Heart left ventricle (tissue), 13 donors: Measurements from ENCODE around the gene OR52D1.

ENCODE experiments used
- POLR2A ChIP-seq, 2 donors: fragments of 450-650 bp; IDR thresholded peaks; one replicate each; pipeline ENCODE4 v1.6.1; 2017; ENCODE audit warnings: antibody characterized with exemption in 2 of 2, mild to moderate bottlenecking in 2 of 2, moderate library complexity in 2 of 2
- TF ChIP-seq, protein P1 (sequence below), 12 donors: fragments of 200-600 bp; sonication (generic) in 4 of 12; IDR thresholded peaks; one replicate each; pipeline versions ENCODE4 v1.5.0 to v1.8.0; 2018 to 2022; ENCODE audit warnings: antibody characterized with exemption in 12 of 12, mild to moderate bottlenecking in 5 of 12
- donor health status: ischemic (EF 13 %, LVEDD 7.1; RV severe dilation, severe dysfunction).
- donor health status: DM: no; HTN: yes; CAD: no.
- donor health status: DM: no; HTN: no; CAD: no.
- donor health status: ischemic (EF 25% LVEDD 6.9; RV normal size, moderate dysfunction).
- donor health status: ischemic (EF 25% LVEDD 5.7; RV mildly dilated, moderate dysfunction).
- donor health status: ischemic (EF 35%, LVEDD 5.7; RV mildly dilated, moderate dysfunction).
- donor health status: nonischemic (EF 11% LVEDD 7.7; RV severe dilation, severe dysfunction).
- donor health status: DM: yes; HTN: yes; CAD: no.
- donor health status: PGD.
- donor health status: ischemic (EF 29% LVEDD 5.4; RV normal size, mild dysfunction).
- donor health status: nonischemic (EF 23%, LVEDD 6.1; RV moderate dilation, normal function).

DNA sequence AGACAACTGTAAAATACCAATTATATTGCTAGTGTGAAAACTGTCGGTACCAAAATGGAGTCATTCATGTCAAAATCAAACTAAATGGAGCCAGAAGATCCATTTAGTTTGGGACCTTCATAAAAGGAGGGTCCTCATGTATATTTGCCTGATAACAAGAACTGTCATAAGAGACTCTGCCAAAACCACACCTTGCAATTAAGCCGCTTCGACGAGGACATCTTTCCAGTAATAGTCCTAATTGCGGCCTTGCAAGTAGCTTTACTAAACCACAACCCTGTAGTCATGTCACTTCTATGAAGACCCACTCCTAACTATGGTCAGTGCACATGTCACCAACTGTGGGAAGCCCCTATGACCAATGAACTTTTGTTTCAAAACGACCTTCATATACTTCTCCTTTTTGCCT, 11.9 kb downstream of the OR52D1 start:
- TF ChIP-seq, protein P1, sequence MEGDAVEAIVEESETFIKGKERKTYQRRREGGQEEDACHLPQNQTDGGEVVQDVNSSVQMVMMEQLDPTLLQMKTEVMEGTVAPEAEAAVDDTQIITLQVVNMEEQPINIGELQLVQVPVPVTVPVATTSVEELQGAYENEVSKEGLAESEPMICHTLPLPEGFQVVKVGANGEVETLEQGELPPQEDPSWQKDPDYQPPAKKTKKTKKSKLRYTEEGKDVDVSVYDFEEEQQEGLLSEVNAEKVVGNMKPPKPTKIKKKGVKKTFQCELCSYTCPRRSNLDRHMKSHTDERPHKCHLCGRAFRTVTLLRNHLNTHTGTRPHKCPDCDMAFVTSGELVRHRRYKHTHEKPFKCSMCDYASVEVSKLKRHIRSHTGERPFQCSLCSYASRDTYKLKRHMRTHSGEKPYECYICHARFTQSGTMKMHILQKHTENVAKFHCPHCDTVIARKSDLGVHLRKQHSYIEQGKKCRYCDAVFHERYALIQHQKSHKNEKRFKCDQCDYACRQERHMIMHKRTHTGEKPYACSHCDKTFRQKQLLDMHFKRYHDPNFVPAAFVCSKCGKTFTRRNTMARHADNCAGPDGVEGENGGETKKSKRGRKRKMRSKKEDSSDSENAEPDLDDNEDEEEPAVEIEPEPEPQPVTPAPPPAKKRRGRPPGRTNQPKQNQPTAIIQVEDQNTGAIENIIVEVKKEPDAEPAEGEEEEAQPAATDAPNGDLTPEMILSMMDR (IDR thresholded peaks at IDR 0.05), result no peak
- TF ChIP-seq POLR2A (IDR thresholded peaks at IDR 0.05), result no peak
